GM12878 (cell line): Measurements from ENCODE around the gene OPCML. TPM values are rescaled to one million over a fixed set of nuclear protein-coding genes. Genes with fewer than 3 reads are reported as not detected.
A peak's percentile ranks its signal among the peaks of the same experiment; 100 is the strongest.

ENCODE experiments used
- ATAC-seq: fragments of 200-7000 bp; cut with Tn5 transposase; 3 replicates; pipeline ENCODE4 v1.9.1; 2020; ENCODE audit warnings: mild to moderate bottlenecking, moderate library complexity
- BruUV-seq: library from RNA; stranded (reverse); fragments of 400-500 nt; replicated peaks from 2 replicates; lab custom pipeline; 2021; lab: Mats Ljungman, UMichigan
- CTCF ChIA-PET: fragments of 300-600 bp; sonication (Branson Sonifier 250); formaldehyde crosslinking; extraction: SDS; loops from one replicate; lab custom pipeline; 2021; ENCODE audit warnings: inconsistent platforms; lab: Yijun Ruan, JAX
- POLR2A ChIA-PET: fragments of 350-600 bp; formaldehyde crosslinking; extraction: SDS; loops from one replicate; lab custom pipeline; 2021; ENCODE audit warnings: inconsistent platforms; lab: Charles Lee
- RAD21 ChIA-PET: fragments of 300-600 bp; sonication (Branson Sonifier 250); formaldehyde crosslinking; loops from one replicate; lab custom pipeline; 2023; ENCODE audit warnings: antibody characterized with exemption; ENCODE audit not compliant: unreplicated experiment; lab: Charles Lee
- SMC1A ChIA-PET: fragments of 300-600 bp; sonication (Branson Sonifier 250); formaldehyde crosslinking; loops from one replicate; lab custom pipeline; 2023; ENCODE audit not compliant: unreplicated experiment, uncharacterized antibody; lab: Charles Lee
- DNase-seq: peaks from one replicate; pipeline ENCODE4 v3.0.0-alpha.2; 2011; ENCODE audit warnings: low read depth, low spot score
- FAIRE-seq: peaks from 3 replicates; lab custom pipeline; 2011; peaks lifted over from hg19 to GRCh38; lab: Jason Lieb, UNC
- H2AFZ ChIP-seq: 2 replicates; pipeline ENCODE4 v1.6.0; 2011; ENCODE audit warnings: low read depth, low read length, control low read depth; ENCODE audit not compliant: control insufficient read depth
- H3K27ac ChIP-seq: 2 replicates; pipeline ENCODE4 v1.5.1; 2011; ENCODE audit warnings: control low read depth; ENCODE audit not compliant: control insufficient read depth, insufficient read depth
- H3K27me3 ChIP-seq, 2 experiments: replicated peaks in 1 of 2; 2 replicates each; pipeline versions ENCODE4 v1.6.0 to v1.6.1; 2011; ENCODE audit warnings: low read length in 1 of 2; ENCODE audit not compliant: control insufficient read depth in 2 of 2, insufficient read depth in 2 of 2
- H3K36me3 ChIP-seq, 2 experiments: 2 replicates each; pipeline ENCODE4 v1.5.1; 2011; ENCODE audit warnings: low read length in 1 of 2; ENCODE audit not compliant: control insufficient read depth in 2 of 2, insufficient read depth in 2 of 2
- H3K4me1 ChIP-seq: 2 replicates; pipeline ENCODE4 v1.6.1; 2011; ENCODE audit warnings: mild to moderate bottlenecking, low read length, moderate library complexity, mixed read lengths; ENCODE audit not compliant: control insufficient read depth, insufficient read depth
- H3K4me2 ChIP-seq: 2 replicates; pipeline ENCODE4 v1.6.0; 2011; ENCODE audit warnings: control low read depth; ENCODE audit not compliant: control insufficient read depth, insufficient read depth
- H3K4me3 ChIP-seq: fragments of 200-600 bp; sonication (generic); 2 replicates; pipeline ENCODE4 v1.5.1; 2016
- H3K79me2 ChIP-seq: 2 replicates; pipeline ENCODE4 v1.6.0; 2011; ENCODE audit warnings: low read length; ENCODE audit not compliant: control insufficient read depth, insufficient read depth
- H3K9ac ChIP-seq: 2 replicates; pipeline ENCODE4 v1.8.0; 2011; ENCODE audit warnings: low read length, control low read depth, mixed read lengths; ENCODE audit not compliant: control insufficient read depth, insufficient read depth
- H3K9me3 ChIP-seq: replicated peaks from 3 replicates; pipeline ENCODE4 v1.5.1; 2011; ENCODE audit warnings: mild to moderate bottlenecking, low read length; ENCODE audit not compliant: control insufficient read depth, insufficient read depth
- H4K20me1 ChIP-seq: 2 replicates; pipeline ENCODE4 v1.6.0; 2011; ENCODE audit not compliant: control insufficient read depth, insufficient read depth
- BCL11A ChIP-seq: IDR thresholded peaks from 2 replicates; pipeline ENCODE4 v1.6.1; 2011; ENCODE audit warnings: low read depth, low read length
- EGR1 ChIP-seq, 2 experiments: IDR thresholded peaks; 1 replicate in 1 of 2; 2 replicates in 1 of 2; pipeline ENCODE4 v1.6.1; 2011 to 2012; ENCODE audit warnings: low read depth in 2 of 2, low read length in 2 of 2, borderline replicate concordance in 1 of 2, mild to moderate bottlenecking in 1 of 2, moderate library complexity in 1 of 2
- HCFC1 ChIP-seq: fragments of 150-350 bp; IDR thresholded peaks from 2 replicates; pipeline ENCODE4 v1.6.1; 2014; ENCODE audit warnings: low read length
- IRF4 ChIP-seq: IDR thresholded peaks from 2 replicates; pipeline ENCODE4 v1.6.1; 2011; ENCODE audit warnings: low read depth, low read length
- JUNB ChIP-seq: IDR thresholded peaks from 2 replicates; pipeline ENCODE4 v1.6.1; 2016; ENCODE audit warnings: antibody characterized with exemption, mild to moderate bottlenecking
- MTA2 ChIP-seq: fragments of 450-650 bp; IDR thresholded peaks from 2 replicates; pipeline ENCODE4 v1.6.1; 2016; ENCODE audit warnings: low read depth, mild to moderate bottlenecking, moderate library complexity
- NFIC ChIP-seq: IDR thresholded peaks from 2 replicates; pipeline ENCODE4 v1.6.1; 2012; ENCODE audit warnings: low read depth, mild to moderate bottlenecking, inconsistent platforms, low read length, moderate library complexity
- NRF1 ChIP-seq: conservative IDR thresholded peaks from 2 replicates; pipeline ENCODE4 v1.6.1; 2011; ENCODE audit warnings: mild to moderate bottlenecking, low read depth, low read length, improper control_type of control experiment
- PRDM15 ChIP-seq: fragments of 450-650 bp; formaldehyde crosslinking; IDR thresholded peaks from 2 replicates; pipeline ENCODE4 v1.4.0; 2020; ENCODE audit warnings: mild to moderate bottlenecking, moderate library complexity
- RUNX3 ChIP-seq: IDR thresholded peaks from 2 replicates; pipeline ENCODE4 v1.6.1; 2012; ENCODE audit warnings: low read length, inconsistent platforms
- SIX5 ChIP-seq: IDR thresholded peaks from 2 replicates; pipeline ENCODE4 v1.6.1; 2011; ENCODE audit warnings: mild to moderate bottlenecking, low read depth, low read length, moderate library complexity; ENCODE audit not compliant: severe bottlenecking
- WGBS: methylation state at CpG from one replicate; pipeline ENCODE4 v1.1.6; 2016; ENCODE audit warnings: low lambda C conversion rate; ENCODE audit not compliant: insufficient replicate concordance, insufficient coverage; ENCODE audit errors: missing lambda C conversion rate; 5-methylcytosine and 5-hydroxymethylcytosine counted together
- in situ Hi-C: fragments of 300-500 bp; cut with MboI; formaldehyde crosslinking; loops from 9 replicates; pipeline ENCODE4 v1.14.3; 2018; ENCODE audit warnings: mixed read lengths
- intact Hi-C: fragments of 100-400 bp; cut with micrococcal nuclease; formaldehyde crosslinking; loops from one replicate; pipeline ENCODE4 v1.14.2; 2022; ENCODE audit not compliant: unreplicated experiment
- polyA plus RNA-seq, 11 experiments: library from polyadenylated mRNA; depleted of rRNA in 4 of 11; unstranded in 6 of 11; stranded (reverse) in 5 of 11; fragments of >200 nt; fragmentation: Nextera tagmentation in 4 of 11; fragmentation: Illumina TruSeq in 1 of 11; extraction: Ambion mirVana in 4 of 11; extraction: Trizol in 1 of 11; gene quantifications; 1 replicate in 1 of 11; 2 replicates in 10 of 11; pipeline versions ENCODE4 v1.2.1 to v1.2.3, GENCODE V29; 2011 to 2016; ENCODE audit warnings: inconsistent platforms in 2 of 11, missing spikeins in 2 of 11, low read depth in 1 of 11
- total RNA-seq, 4 experiments: library from RNA; depleted of rRNA in 3 of 4; stranded (reverse); fragments of >200 nt in 3 of 4; fragmentation: Illumina TruSeq in 1 of 4; extraction: Trizol in 1 of 4; gene quantifications; 2 replicates each; pipeline versions ENCODE4 v1.2.1 to v1.2.3, GENCODE V29; 2013 to 2021

The OPCML gene
- total and polyA plus RNA-seq, 10 of the 15 experiments (the other 5 are each of a cell fraction or from before 2014, with no cell fraction given), result 0.84 TPM; not detected in 9

- H3K4me2 ChIP-seq, result no peak overlapping the region
- no peak overlapping the region for H3K27ac ChIP-seq
- no peaks in the 10 kb centered on the region for H4K20me1 ChIP-seq
- H2AFZ ChIP-seq, result no peak overlapping the region
- POLR2A ChIA-PET, result no interaction called here
- H3K9ac ChIP-seq, result no peak overlapping the region
- DNase-seq, result no peak
- RAD21 ChIA-PET, result no interaction called here
- WGBS, result 26% methylated on average over 6 of the region's 6 CpGs
- SMC1A ChIA-PET, result no interaction called here
- intact Hi-C loops (no loop called here), in situ Hi-C loops (no loop called here)
- no peaks in the 10 kb centered on the region for H3K9me3 ChIP-seq
- CTCF ChIA-PET, result no interaction called here
- TF ChIP-seq JUNB (peak; percentile 93), BCL11A (peak; percentile 65; the same call in 1 of the 2 replicates), NFIC (peak; percentile 44; the same call in 1 of the 2 replicates), RUNX3 (peak; percentile 27; the same call in 1 of the 2 replicates), SIX5 (no peak), MTA2 (peak; percentile 34), IRF4 (peak; percentile 55; the same call in 1 of the 2 replicates), HCFC1 (no peak)
- FAIRE-seq, result no peak
- H3K79me2 ChIP-seq, result no peaks in the 10 kb centered on the region
- no peak overlapping the region for H3K4me3 ChIP-seq
- H3K36me3 ChIP-seq, result no peaks in the 10 kb centered on the region
- ATAC-seq, result peak; percentile 38; the same call in 2 of the 3 replicates
- no peaks in the 10 kb centered on the region for H3K4me1 ChIP-seq
- no peaks in the 10 kb centered on the region; a peak in 1 of 4 replicates for H3K27me3 ChIP-seq
- BruUV-seq, result no TSS peak
Observed at GRCh38 chr11:132913295-132913694, 619.0 kb downstream of the OPCML start.

GRCh38 chr11:132911186-132911585 is 621.1 kb downstream of the OPCML start:
- ChIA-PET RAD21 (no interaction called here), SMC1A (no interaction called here), CTCF (interaction anchor here (1.8 kb wide), 1 partner anchor 30 kb away, joined by 5 read pairs; no protein-coding TSS in a partner anchor), POLR2A (no interaction called here)
- in situ Hi-C loops (no loop called here), intact Hi-C loops (no loop called here)
- Histone ChIP-seq H3K9ac (no peak overlapping the region), H3K27ac (no peak overlapping the region), H3K36me3 (no peaks in the 10 kb centered on the region), H3K27me3 (no peaks in the 10 kb centered on the region; a peak in 1 of 4 replicates), H3K4me2 (no peak overlapping the region), H3K4me3 (no peak overlapping the region), H2AFZ (no peak overlapping the region), H3K79me2 (no peaks in the 10 kb centered on the region), H3K4me1 (no peaks in the 10 kb centered on the region), H4K20me1 (no peaks in the 10 kb centered on the region), H3K9me3 (no peaks in the 10 kb centered on the region)
- FAIRE-seq, result no peak
- WGBS, result 38% methylated on average over 7 of the region's 7 CpGs
- ATAC-seq, result no peak
- BruUV-seq, result no TSS peak
- DNase-seq, result no peak
- TF ChIP-seq PRDM15 (CRISPR knock-in tag) (no peak), RUNX3 (no peak), NRF1 (no peak), EGR1 (IDR thresholded peaks at IDR 0.05; ENCODE audit: borderline replicate concordance in 1 of 2, low read depth in 2 of 2, low read length in 2 of 2) (no peak)
